HL-60 (cell line): ENCODE measurements around the gene CNTNAP2.

Experiments
- DNase-seq, 2 experiments: peaks; one replicate each; pipeline ENCODE4 v3.0.0-alpha.2; 2010 to 2020; ENCODE audit warnings: low read depth in 1 of 2, low spot score in 1 of 2
- H3K27ac ChIP-seq: fragments of 250-450 bp; sonication (Bioruptor Pico); replicated peaks from 2 replicates; pipeline ENCODE4 v1.5.1; 2020; ENCODE audit warnings: mild to moderate bottlenecking, moderate library complexity
- H3K27me3 ChIP-seq: fragments of 250-450 bp; sonication (Bioruptor Pico); 2 replicates; pipeline ENCODE4 v1.5.1; 2021; ENCODE audit warnings: mild to moderate bottlenecking, moderate library complexity; ENCODE audit not compliant: insufficient read depth, poor library complexity, severe bottlenecking
- H3K4me3 ChIP-seq: replicated peaks from 2 replicates; pipeline ENCODE4 v1.5.1; 2011; ENCODE audit warnings: mild to moderate bottlenecking, control low read depth, low read length; ENCODE audit not compliant: insufficient read depth
- CTCF ChIP-seq: IDR thresholded peaks from one replicate; pipeline ENCODE4 v1.5.1; 2011; ENCODE audit warnings: low read length, control low read depth, inconsistent platforms; ENCODE audit not compliant: insufficient read depth
- GABPA ChIP-seq: IDR thresholded peaks from 2 replicates; pipeline ENCODE4 v1.6.1; 2012; ENCODE audit warnings: low read depth
- POLR2AphosphoS5 ChIP-seq: IDR thresholded peaks from 2 replicates; pipeline ENCODE4 v1.6.1; 2012; ENCODE audit warnings: low read depth
- REST ChIP-seq: IDR thresholded peaks from 2 replicates; pipeline ENCODE4 v1.6.1; 2012; ENCODE audit warnings: low read depth; ENCODE audit not compliant: insufficient replicate concordance
- SPI1 ChIP-seq: IDR thresholded peaks from 2 replicates; pipeline ENCODE4 v1.6.1; 2012; ENCODE audit warnings: low read depth, mild to moderate bottlenecking, borderline replicate concordance

The CNTNAP2 gene

GRCh38 chr7:147651601-147652000, 1535.0 kb downstream of the CNTNAP2 start:
- DNase-seq: no peak
- Histone ChIP-seq H3K4me3 (no peak overlapping the region), H3K27ac (no peak overlapping the region), H3K27me3 (no peaks in the 10 kb centered on the region)
- TF ChIP-seq SPI1 (no peak), REST (no peak), CTCF (no peak), GABPA (no peak), POLR2AphosphoS5 (no peak)

GRCh38 chr7:147653456-147653855, 1536.9 kb downstream of the CNTNAP2 start:
- TF ChIP-seq POLR2AphosphoS5 (no peak), REST (no peak), GABPA (no peak), CTCF (no peak), SPI1 (no peak)
- no peaks in the 10 kb centered on the region for H3K27me3 ChIP-seq
- no peak overlapping the region for H3K4me3 ChIP-seq
- DNase-seq: no peak
- no peak overlapping the region for H3K27ac ChIP-seq

- no peaks in the 10 kb centered on the region for H3K27me3 ChIP-seq
- no peak for TF ChIP-seq POLR2AphosphoS5
- no peak for TF ChIP-seq SPI1
- TF ChIP-seq GABPA: no peak
- no peak for TF ChIP-seq CTCF
- no peak for TF ChIP-seq REST
- no peak overlapping the region for H3K4me3 ChIP-seq
- DNase-seq: no peak
- no peak overlapping the region for H3K27ac ChIP-seq
Observed at GRCh38 chr7:147658392-147658967, 1541.9 kb downstream of the CNTNAP2 start.
